Bronchial epithelial cell (primary cell): ENCODE data around the gene EPHB2. TPM values are rescaled to one million over a fixed set of nuclear protein-coding genes. Genes with fewer than 3 reads are reported as not detected.

Source experiments
- DNase-seq: peaks from one replicate; pipeline ENCODE4 v3.0.0-alpha.2; 2010; ENCODE audit warnings: low read depth
- FAIRE-seq: peaks from 2 replicates; lab custom pipeline; 2011; peaks lifted over from hg19 to GRCh38; lab: Jason Lieb, UNC
- H3K27me3 ChIP-seq: 2 replicates; pipeline ENCODE4 v1.5.1; 2011; ENCODE audit warnings: low read length; ENCODE audit not compliant: control insufficient read depth, insufficient read depth
- H3K36me3 ChIP-seq: 2 replicates; pipeline ENCODE4 v1.5.1; 2011; ENCODE audit warnings: low read length; ENCODE audit not compliant: control insufficient read depth, insufficient read depth
- H3K4me3 ChIP-seq: 2 replicates; pipeline ENCODE4 v1.5.1; 2011; ENCODE audit warnings: mild to moderate bottlenecking, low read depth, low read length, control low read depth
- CTCF ChIP-seq: IDR thresholded peaks from 2 replicates; pipeline ENCODE4 v1.5.1; 2011; ENCODE audit warnings: mild to moderate bottlenecking, moderate library complexity, low read length, control low read depth, inconsistent platforms; ENCODE audit not compliant: insufficient read depth, severe bottlenecking
- total RNA-seq: library from RNA; depleted of rRNA; stranded (reverse); fragments of >200 nt; gene quantifications from 2 replicates; pipeline ENCODE4 v1.2.1, GENCODE V29; 2014

EPHB2 gene
- total RNA-seq, 1 donor from 2014 or later = 10.0 TPM

DNA sequence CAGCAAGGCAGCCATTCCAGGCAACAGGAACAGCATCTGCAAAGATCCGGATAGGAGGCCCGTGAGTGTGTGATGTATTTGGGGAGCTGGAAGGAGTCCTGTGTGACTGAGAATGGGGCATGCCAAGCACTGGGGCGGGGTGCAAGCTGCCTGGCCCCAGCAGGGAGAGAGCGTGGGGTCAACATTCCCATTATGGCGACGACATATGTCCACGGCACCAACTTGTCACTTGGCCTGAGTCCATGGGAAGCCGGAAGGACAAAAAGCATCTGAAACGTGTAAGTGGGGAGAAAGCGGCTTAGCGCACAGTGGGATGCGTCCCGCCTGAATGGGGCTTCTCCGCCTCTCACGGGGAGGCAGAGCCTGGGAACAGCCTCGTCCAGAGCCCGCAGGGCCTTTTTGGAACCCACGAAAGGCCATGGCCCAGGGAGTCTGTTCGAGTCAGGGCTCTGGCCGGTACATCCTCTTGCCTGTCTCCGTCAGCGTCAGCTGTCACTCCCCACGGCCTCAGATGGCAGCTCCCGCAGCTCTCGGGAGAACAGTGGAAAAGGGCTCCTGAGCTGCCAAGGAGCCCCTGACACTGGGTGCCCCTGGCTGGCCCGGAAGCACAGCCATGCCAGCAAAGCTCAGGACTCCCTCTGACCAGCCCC is 12.4 kb downstream of the EPHB2 start:
- peaks cover 4% of the 10 kb centered on the region for H3K36me3 ChIP-seq
- DNase-seq = no peak
- H3K4me3 ChIP-seq = no peak overlapping the region
- no peak for TF ChIP-seq CTCF
- no peak for FAIRE-seq
- no peaks in the 10 kb centered on the region for H3K27me3 ChIP-seq

DNA sequence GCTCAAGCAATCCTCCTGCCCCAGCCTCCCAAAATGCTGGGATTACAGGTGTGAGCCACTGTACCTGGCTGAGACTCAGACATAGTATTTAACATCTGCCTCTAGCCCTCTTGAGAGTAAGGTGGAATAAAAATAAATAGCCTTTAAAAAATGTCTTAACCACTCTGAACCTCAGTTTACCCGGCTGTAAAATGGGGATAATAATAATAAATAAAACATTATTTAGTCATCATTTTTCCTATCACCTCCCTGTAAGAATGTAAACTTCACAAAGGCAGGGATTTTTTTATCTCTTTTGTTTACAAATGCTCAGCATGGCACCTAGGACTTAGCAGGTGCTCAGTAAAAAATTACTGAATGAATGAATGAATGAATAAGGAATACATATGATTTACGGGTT is 17.2 kb downstream of the EPHB2 start:
- TF ChIP-seq CTCF = no peak
- no peak for FAIRE-seq
- no peak for DNase-seq

DNA sequence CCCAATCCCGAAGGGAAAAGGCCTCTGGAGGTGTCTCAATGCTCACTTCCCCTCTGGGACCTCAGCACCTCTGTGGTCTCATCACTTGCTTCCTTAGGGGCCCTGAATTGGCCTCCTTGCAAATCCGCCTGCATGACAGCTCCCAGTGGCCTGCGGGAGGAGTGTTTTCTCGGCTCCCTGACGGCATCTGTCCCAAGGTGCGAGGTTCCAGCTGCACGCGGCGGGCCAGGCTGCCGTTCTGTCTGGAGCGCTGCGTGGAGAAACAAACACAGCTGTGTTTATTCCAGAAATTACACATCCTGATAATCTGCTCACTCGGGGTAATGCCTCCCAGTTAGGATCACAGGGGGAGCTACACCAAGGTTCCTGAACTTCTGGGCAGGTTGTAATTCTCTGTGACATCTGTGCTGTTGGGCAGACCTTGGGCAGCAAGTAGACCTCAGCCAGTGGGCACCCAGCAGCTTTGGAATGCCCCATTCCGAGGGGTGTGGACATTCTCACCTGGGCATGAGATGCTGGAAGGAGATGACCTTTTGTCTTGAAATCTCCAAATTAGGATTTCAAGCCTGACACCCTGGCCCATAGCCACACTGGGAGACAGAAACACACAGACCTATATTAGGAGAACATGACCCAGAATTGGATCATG is 18.2 kb downstream of the EPHB2 start:
- H3K4me3 ChIP-seq = no peak overlapping the region
- no peak for FAIRE-seq
- TF ChIP-seq CTCF = no peak

More for the DNA sequence above, 17.2 kb downstream of the EPHB2 start:
- H3K27me3 ChIP-seq = no peaks in the 10 kb centered on the region
- H3K36me3 ChIP-seq = peaks cover 3% of the 10 kb centered on the region
- H3K4me3 ChIP-seq = no peak overlapping the region

GRCh38 chr1:22729400-22729773 is 18.7 kb downstream of the EPHB2 start:
- no peak overlapping the region for H3K4me3 ChIP-seq
- no peak for FAIRE-seq
- TF ChIP-seq CTCF = no peak

More for the DNA sequence above, 18.2 kb downstream of the EPHB2 start:
- Histone ChIP-seq H3K36me3 (no peaks in the 10 kb centered on the region), H3K27me3 (no peaks in the 10 kb centered on the region)
- no peak for DNase-seq

DNA sequence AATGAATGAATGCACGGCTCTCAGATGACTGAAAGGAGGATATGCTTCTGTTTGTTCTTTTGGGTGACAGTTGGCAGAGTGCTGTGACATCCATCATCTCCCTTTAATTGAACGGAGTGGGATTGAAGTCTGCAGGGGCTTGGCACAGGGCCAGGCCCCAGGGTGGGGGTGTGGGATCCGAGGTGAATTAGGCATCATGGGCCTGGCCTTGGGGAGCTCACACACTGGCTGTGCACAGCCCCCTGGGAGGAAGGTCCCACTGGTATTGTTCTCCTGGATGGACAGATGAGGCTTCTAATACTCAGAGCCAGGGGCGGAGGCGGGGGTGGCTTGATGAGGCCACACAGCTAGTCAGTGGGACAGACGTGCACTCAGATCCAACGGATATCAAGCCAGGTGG is 19.3 kb downstream of the EPHB2 start:
- no peak for DNase-seq
- H3K36me3 ChIP-seq = no peaks in the 10 kb centered on the region
- no peak overlapping the region for H3K4me3 ChIP-seq
- FAIRE-seq = no peak
- no peak for TF ChIP-seq CTCF
- no peaks in the 10 kb centered on the region for H3K27me3 ChIP-seq

More at GRCh38 chr1:22729400-22729773, 18.7 kb downstream of the EPHB2 start:
- no peak for DNase-seq
- no peaks in the 10 kb centered on the region for H3K36me3 ChIP-seq
- no peaks in the 10 kb centered on the region for H3K27me3 ChIP-seq
